ENCODE results near the gene PRR19.

DNA sequence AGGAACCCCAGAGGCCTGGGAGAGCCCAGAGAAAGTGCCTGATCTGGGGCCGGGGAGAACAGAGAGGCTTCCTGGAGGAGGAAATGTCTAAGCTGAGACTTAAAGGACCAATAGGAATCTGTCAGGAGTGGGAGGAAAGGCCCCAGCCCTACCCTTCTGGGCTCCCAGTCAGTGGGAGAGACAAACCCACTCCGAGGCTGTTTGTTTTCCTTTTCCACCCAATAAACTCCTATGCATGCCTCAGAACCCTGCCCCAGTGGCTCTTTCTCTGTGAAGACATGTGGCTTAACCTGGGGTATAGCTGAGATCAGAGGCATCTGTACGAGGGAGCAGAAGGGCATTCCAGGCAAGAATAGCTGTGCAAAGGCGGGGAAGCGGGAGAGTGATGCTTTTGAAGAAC is 25.4 kb downstream of the PRR19 start:
- TF ChIP-seq POLR2AphosphoS5 (IDR thresholded peaks at IDR 0.05; ENCODE audit: low read depth, low read length) (no peak), TAF1 (IDR thresholded peaks at IDR 0.05; ENCODE audit: borderline replicate concordance, insufficient read depth, low read length) (no peak), FOXP2 (optimal IDR thresholded peaks at IDR 0.05; ENCODE audit: borderline replicate concordance, extremely low read depth, extremely low read length, insufficient read depth) (no peak)
- TF ChIP-seq, protein P1, sequence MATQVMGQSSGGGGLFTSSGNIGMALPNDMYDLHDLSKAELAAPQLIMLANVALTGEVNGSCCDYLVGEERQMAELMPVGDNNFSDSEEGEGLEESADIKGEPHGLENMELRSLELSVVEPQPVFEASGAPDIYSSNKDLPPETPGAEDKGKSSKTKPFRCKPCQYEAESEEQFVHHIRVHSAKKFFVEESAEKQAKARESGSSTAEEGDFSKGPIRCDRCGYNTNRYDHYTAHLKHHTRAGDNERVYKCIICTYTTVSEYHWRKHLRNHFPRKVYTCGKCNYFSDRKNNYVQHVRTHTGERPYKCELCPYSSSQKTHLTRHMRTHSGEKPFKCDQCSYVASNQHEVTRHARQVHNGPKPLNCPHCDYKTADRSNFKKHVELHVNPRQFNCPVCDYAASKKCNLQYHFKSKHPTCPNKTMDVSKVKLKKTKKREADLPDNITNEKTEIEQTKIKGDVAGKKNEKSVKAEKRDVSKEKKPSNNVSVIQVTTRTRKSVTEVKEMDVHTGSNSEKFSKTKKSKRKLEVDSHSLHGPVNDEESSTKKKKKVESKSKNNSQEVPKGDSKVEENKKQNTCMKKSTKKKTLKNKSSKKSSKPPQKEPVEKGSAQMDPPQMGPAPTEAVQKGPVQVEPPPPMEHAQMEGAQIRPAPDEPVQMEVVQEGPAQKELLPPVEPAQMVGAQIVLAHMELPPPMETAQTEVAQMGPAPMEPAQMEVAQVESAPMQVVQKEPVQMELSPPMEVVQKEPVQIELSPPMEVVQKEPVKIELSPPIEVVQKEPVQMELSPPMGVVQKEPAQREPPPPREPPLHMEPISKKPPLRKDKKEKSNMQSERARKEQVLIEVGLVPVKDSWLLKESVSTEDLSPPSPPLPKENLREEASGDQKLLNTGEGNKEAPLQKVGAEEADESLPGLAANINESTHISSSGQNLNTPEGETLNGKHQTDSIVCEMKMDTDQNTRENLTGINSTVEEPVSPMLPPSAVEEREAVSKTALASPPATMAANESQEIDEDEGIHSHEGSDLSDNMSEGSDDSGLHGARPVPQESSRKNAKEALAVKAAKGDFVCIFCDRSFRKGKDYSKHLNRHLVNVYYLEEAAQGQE (IDR thresholded peaks at IDR 0.05; ENCODE audit: insufficient read depth in 1 of 2, low read depth in 2 of 2, low read length in 2 of 2), result no peak
